K562 (cell line): ENCODE results near the gene BRME1. TPM values are rescaled to one million over a fixed set of nuclear protein-coding genes. Genes with fewer than 3 reads are reported as not detected.

Source experiments
- CXXC5 ChIP-seq: fragments of 250-450 bp; sonication (Bioruptor Pico); IDR thresholded peaks from 2 replicates; pipeline ENCODE4 v1.8.0; 2022; ENCODE audit warnings: inconsistent platforms, mild to moderate bottlenecking, moderate library complexity
- JUN ChIP-seq, 2 experiments: sonication (generic) in 1 of 2; formaldehyde crosslinking in 1 of 2; IDR thresholded peaks; 2 replicates each; pipeline versions ENCODE4 v1.6.1 to v1.8.0; 2012 to 2022; ENCODE audit warnings: borderline replicate concordance in 2 of 2, mild to moderate bottlenecking in 2 of 2, improper control_type of control experiment in 1 of 2, low read depth in 1 of 2, low read length in 1 of 2, missing genetic modification reagents in 1 of 2
- TBP ChIP-seq: optimal IDR thresholded peaks from 2 replicates; pipeline ENCODE3; 2011; ENCODE audit warnings: low read depth, low read length, improper control_type of control experiment
- ZFX ChIP-seq: sonication (generic); formaldehyde crosslinking; IDR thresholded peaks from 2 replicates; pipeline ENCODE4 v1.8.0; 2022; ENCODE audit warnings: mild to moderate bottlenecking, missing genetic modification reagents, moderate library complexity
- polyA plus RNA-seq, 8 experiments: library from polyadenylated mRNA; depleted of rRNA in 4 of 8; stranded (reverse) in 5 of 8; unstranded in 3 of 8; fragments of >200 nt; fragmentation: Nextera tagmentation in 2 of 8; fragmentation: Illumina TruSeq in 1 of 8; extraction: Ambion mirVana in 2 of 8; extraction: Trizol in 1 of 8; gene quantifications; 2 replicates each; pipeline versions ENCODE4 v1.2.1 to v1.2.3, GENCODE V29; 2011 to 2014; ENCODE audit warnings: inconsistent platforms in 1 of 8, missing spikeins in 1 of 8
- total RNA-seq, 7 experiments: library from RNA; depleted of rRNA in 6 of 7; stranded (reverse); fragments of >200 nt in 6 of 7; fragmentation: Illumina TruSeq in 2 of 7; extraction: Trizol in 2 of 7; gene quantifications; 2 replicates each; pipeline versions ENCODE4 v1.2.1 to v1.2.3, GENCODE V29; 2011 to 2021; ENCODE audit warnings: low replicate concordance in 1 of 7
- TF ChIP-seq, protein P1 (sequence below): fragments of 450-650 bp; formaldehyde crosslinking; IDR thresholded peaks from 2 replicates; pipeline ENCODE4 v1.4.0; 2020; ENCODE audit warnings: mild to moderate bottlenecking, moderate library complexity

The BRME1 gene
- total and polyA plus RNA-seq, 9 of the 15 experiments (the other 6 are each of a cell fraction or from before 2014, with no cell fraction given): 0.75 to 6.1 (median 3.6) TPM

GRCh38 chr19:13849991-13850909 is 55.7 kb downstream of the BRME1 start (continued):
- TF ChIP-seq, protein P1, sequence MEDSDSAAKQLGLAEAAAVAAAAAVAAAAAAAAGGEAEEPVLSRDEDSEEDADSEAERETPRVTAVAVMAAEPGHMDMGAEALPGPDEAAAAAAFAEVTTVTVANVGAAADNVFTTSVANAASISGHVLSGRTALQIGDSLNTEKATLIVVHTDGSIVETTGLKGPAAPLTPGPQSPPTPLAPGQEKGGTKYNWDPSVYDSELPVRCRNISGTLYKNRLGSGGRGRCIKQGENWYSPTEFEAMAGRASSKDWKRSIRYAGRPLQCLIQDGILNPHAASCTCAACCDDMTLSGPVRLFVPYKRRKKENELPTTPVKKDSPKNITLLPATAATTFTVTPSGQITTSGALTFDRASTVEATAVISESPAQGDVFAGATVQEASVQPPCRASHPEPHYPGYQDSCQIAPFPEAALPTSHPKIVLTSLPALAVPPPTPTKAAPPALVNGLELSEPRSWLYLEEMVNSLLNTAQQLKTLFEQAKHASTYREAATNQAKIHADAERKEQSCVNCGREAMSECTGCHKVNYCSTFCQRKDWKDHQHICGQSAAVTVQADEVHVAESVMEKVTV (CRISPR knock-in tag): 0 out of 2 replicates have a peak, but pooled peaks have one; percentile 8
- peak; percentile 48 for TF ChIP-seq ZFX (CRISPR knock-in tag)
- TF ChIP-seq CXXC5 (CRISPR knock-in tag): peak; percentile 98
- TF ChIP-seq TBP: peak; percentile 17
- TF ChIP-seq JUN (IDR thresholded peaks at IDR 0.05; ENCODE audit: borderline replicate concordance, low read depth, low read length): peak; percentile 96
- no peak for TF ChIP-seq JUN (CRISPR knock-in tag; IDR thresholded peaks at IDR 0.05; ENCODE audit: borderline replicate concordance)
